ENCODE data around the gene NSUN2. TPM values are rescaled to one million over a fixed set of nuclear protein-coding genes. Genes with fewer than 3 reads are reported as not detected.
A peak's percentile ranks its signal among the peaks of the same experiment; 100 is the strongest.
"Not testable (repeated sequence)": the region's sequence is repeated elsewhere in the genome, so short reads cannot be mapped to it uniquely, and the experiment has no call there.

NSUN2 gene
- total RNA-seq, 4 donors from 2014 or later: 25.7 to 42.8 (median 39.1) TPM

DNA sequence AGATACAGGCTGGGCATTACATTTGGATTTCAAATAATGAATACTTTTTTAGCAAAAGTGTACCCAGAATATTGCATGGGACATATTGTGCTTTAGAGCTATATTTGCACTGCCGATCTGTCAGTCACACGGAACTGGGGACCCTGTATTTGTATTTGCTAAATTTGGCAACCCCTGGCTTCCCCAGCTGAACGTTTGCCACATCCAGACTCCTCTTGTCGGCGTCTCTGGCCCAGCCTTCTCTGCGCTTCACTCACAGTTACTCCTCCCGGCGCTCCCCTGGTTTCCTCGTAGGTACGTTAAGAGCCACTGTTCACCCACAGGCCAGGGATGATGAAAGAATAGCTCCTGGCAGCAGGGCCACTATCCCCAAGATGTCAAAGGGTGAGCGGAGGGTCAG is 58.7 kb downstream of the NSUN2 start:
- DNase-seq (ENCODE audit: extremely low spot score): peak; percentile 83
- H3K27me3 ChIP-seq: peaks cover 0 to 26% (median 2%) of the 10 kb centered on the region in 4 donors
- intact Hi-C loops (cut with DNase I): no loop called here
- no peak overlapping the region for H3K4me3 ChIP-seq
- peaks cover 0 to 5% (median 0%) of the 10 kb centered on the region in 4 donors for H3K4me1 ChIP-seq
- H3K27ac ChIP-seq (replicated peaks in 1 of 4): no peak overlapping the region
- 80% methylated on average over 11 of the region's 11 CpGs for WGBS
- no peaks in the 10 kb centered on the region for H3K9me3 ChIP-seq
- TF ChIP-seq, protein P1, sequence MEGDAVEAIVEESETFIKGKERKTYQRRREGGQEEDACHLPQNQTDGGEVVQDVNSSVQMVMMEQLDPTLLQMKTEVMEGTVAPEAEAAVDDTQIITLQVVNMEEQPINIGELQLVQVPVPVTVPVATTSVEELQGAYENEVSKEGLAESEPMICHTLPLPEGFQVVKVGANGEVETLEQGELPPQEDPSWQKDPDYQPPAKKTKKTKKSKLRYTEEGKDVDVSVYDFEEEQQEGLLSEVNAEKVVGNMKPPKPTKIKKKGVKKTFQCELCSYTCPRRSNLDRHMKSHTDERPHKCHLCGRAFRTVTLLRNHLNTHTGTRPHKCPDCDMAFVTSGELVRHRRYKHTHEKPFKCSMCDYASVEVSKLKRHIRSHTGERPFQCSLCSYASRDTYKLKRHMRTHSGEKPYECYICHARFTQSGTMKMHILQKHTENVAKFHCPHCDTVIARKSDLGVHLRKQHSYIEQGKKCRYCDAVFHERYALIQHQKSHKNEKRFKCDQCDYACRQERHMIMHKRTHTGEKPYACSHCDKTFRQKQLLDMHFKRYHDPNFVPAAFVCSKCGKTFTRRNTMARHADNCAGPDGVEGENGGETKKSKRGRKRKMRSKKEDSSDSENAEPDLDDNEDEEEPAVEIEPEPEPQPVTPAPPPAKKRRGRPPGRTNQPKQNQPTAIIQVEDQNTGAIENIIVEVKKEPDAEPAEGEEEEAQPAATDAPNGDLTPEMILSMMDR (IDR thresholded peaks at IDR 0.05): no peak
- no peak for TF ChIP-seq POLR2A (IDR thresholded peaks at IDR 0.05; ENCODE audit: low read depth)
- TF ChIP-seq EP300 (IDR thresholded peaks at IDR 0.05): no peak
- no peaks in the 10 kb centered on the region for H3K36me3 ChIP-seq

DNA sequence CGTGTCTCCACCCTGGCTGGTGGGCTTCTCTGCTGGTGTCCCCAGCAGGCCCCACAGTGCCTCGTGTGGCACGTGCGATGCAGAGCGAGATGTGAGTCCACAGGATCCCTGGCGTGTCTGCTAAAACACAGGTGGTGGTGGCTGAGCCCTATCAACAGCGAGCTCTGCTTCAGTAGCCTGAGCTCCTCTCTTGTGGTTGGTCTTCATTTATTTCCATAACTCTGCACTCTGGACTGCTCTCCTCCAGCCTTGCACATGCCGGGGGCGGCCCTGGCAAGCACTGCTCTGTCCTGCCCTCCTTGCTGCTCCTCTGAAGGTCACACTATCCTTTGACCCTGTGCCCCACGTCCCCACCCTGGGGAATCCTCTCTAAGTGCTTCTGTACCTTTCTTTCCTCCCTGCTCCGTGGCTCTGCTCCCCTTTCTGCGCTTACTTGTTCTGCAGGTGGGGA is 59.2 kb downstream of the NSUN2 start:
- intact Hi-C loops (cut with DNase I): no loop called here
- peak; percentile 84 for DNase-seq (ENCODE audit: extremely low spot score)
- H3K4me3 ChIP-seq: no peak overlapping the region
- H3K4me1 ChIP-seq: peaks cover 0 to 5% (median 0%) of the 10 kb centered on the region in 4 donors
- TF ChIP-seq POLR2A (IDR thresholded peaks at IDR 0.05; ENCODE audit: low read depth) (no peak), POLR2AphosphoS5 (IDR thresholded peaks at IDR 0.05) (no peak), EP300 (IDR thresholded peaks at IDR 0.05) (no peak)
- TF ChIP-seq, protein P1 (IDR thresholded peaks at IDR 0.05): no peak
- peaks cover 0 to 30% (median 2%) of the 10 kb centered on the region in 4 donors for H3K27me3 ChIP-seq
- no peaks in the 10 kb centered on the region for H3K9me3 ChIP-seq
- WGBS: 67% methylated on average over 12 of the region's 12 CpGs
- no peak overlapping the region for H3K27ac ChIP-seq (replicated peaks in 1 of 4)
- no peaks in the 10 kb centered on the region for H3K36me3 ChIP-seq

DNA sequence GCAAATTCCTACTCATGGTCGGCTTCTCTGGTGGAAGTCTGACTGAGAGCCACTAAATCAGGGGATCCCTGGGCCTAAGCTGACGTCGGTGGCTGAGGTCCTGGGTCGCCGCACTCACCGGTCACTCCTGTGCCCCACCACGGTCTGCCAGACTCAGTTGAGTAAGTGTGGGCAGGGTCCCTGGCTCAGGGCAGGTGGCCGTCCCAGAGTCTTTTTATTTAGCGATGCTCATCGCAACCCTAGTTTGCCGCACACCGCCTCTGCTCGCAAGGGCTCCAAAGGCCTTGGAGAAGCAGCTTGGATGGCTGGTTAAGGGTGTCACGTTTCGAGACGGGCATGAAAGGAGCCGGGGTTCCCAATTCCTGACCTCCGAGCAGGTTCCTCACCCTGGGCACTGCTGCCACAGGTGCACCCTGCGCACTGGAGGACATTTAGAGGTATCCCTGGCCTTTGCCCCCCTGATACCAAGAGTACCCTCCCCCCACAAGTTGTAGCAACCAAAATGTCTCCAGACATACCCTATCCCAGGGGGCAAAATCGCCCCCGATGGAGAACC is 59.9 kb downstream of the NSUN2 start:
- H3K27me3 ChIP-seq: peaks cover 0 to 35% (median 2%) of the 10 kb centered on the region in 4 donors
- H3K4me3 ChIP-seq: no peak overlapping the region
- no peak overlapping the region for H3K27ac ChIP-seq (replicated peaks in 1 of 4)
- TF ChIP-seq, protein P1 (IDR thresholded peaks at IDR 0.05): no peak
- no peak for TF ChIP-seq POLR2AphosphoS5 (IDR thresholded peaks at IDR 0.05)
- TF ChIP-seq EP300 (IDR thresholded peaks at IDR 0.05): no peak
- TF ChIP-seq POLR2A (IDR thresholded peaks at IDR 0.05; ENCODE audit: low read depth): no peak
- no peaks in the 10 kb centered on the region for H3K9me3 ChIP-seq
- H3K4me1 ChIP-seq: peaks cover 0 to 5% (median 0%) of the 10 kb centered on the region in 4 donors
- no peaks in the 10 kb centered on the region for H3K36me3 ChIP-seq
- peak; percentile 57 for DNase-seq (ENCODE audit: extremely low spot score)
- 89% methylated on average over 20 of the region's 21 CpGs for WGBS
- intact Hi-C loops (cut with DNase I): no loop called here

DNA sequence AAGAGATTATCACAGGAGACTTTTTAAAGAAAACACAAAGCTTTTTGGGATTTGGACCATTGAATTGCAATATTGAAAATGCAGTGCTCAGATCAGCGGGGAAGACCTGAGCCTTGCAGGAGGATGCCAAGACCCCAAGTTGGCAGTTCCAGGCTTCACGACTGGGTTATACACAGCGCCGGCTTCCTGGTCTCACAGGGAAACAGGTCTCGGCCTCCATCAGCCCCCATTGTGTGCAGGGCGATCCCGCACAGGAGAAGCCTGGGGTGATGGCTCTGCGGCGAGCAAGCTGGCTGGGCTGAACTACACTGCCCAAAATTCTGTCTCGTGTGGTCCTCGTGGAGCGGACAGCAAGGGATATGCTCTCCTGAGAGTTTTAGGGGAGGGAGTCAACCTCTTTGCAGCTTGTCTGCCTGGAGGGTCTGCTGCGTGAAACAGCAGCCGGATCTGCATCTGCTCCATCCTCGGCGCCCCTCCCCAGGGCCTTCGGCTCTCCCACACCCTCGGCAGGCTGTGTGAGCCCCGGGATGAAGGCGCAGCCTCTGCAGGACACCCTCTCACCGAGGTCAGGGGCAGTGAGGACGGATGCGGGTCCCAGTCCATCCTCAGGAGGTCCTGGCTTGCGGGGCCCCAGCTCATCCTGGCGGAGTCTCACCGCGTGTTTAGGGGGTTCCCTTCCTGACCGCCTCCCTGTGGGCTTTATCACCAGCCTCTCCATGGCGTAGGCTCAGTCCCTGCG is 60.6 kb downstream of the NSUN2 start:
- 87% methylated on average over 24 of the region's 30 CpGs for WGBS
- Histone ChIP-seq H3K4me1 (peaks cover 0 to 5% (median 0%) of the 10 kb centered on the region in 4 donors), H3K4me3 (no peak overlapping the region), H3K27ac (replicated peaks in 1 of 4) (no peak overlapping the region), H3K27me3 (peaks cover 0 to 35% (median 2%) of the 10 kb centered on the region in 4 donors), H3K36me3 (no peaks in the 10 kb centered on the region), H3K9me3 (no peaks in the 10 kb centered on the region)
- intact Hi-C loops (cut with DNase I): no loop called here
- DNase-seq (ENCODE audit: extremely low spot score): peak; percentile 83
- TF ChIP-seq POLR2AphosphoS5 (IDR thresholded peaks at IDR 0.05) (no peak), EP300 (IDR thresholded peaks at IDR 0.05) (no peak), POLR2A (IDR thresholded peaks at IDR 0.05; ENCODE audit: low read depth) (no peak)
- TF ChIP-seq, protein P1 (IDR thresholded peaks at IDR 0.05): no peak

DNA sequence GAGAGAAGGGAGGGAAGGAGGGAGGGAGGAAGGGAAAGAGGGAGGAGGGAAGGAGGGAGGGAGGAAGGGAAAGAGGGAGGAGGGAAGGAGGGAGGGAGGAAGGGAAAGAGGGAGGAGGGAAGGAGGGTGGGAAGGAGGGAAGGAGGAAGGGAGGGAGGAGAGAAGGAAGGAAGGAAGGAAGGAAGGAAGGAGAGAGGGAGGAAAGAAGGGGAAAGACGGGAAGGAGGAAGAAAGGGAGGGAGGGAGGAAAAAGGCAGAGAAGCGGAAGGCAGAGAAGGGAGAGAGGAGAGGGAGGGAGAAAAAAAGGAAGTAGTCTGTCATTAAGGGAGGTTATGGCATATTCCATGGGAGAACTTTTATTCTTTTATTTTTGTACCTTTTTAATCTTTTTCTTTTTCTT is 61.2 kb downstream of the NSUN2 start:
- H3K4me3 ChIP-seq; H3K4me1 ChIP-seq; intact Hi-C loops (cut with DNase I); H3K9me3 ChIP-seq; H3K36me3 ChIP-seq; DNase-seq (ENCODE audit: extremely low spot score); H3K27ac ChIP-seq (replicated peaks in 1 of 4): not testable (repeated sequence)
- peaks cover 0 to 35% (median 2%) of the 10 kb centered on the region in 4 donors for H3K27me3 ChIP-seq
- 77% methylated on average over 2 of the region's 2 CpGs for WGBS

Data from esophagus muscularis mucosa (tissue), 4 donors.